ENCODE measurements around the gene ACOX3. TPM values are rescaled to one million over a fixed set of nuclear protein-coding genes. Genes with fewer than 3 reads are reported as not detected.

The ACOX3 gene
- total and polyA plus RNA-seq, 9 of the 15 experiments (the other 6 are each of a cell fraction or from before 2014, with no cell fraction given), result 0.68 to 7.3 (median 3.7) TPM

GRCh38 chr4:8477095-8477635 lies 36.6 kb upstream of the ACOX3 start:
- H3K27ac ChIP-seq (ENCODE audit: extremely low read depth, low read depth, low read length), result no peak overlapping the region
- ATAC-seq (no peak), DNase-seq (ENCODE audit: extremely low read depth in 1 of 4, low spot score in 3 of 4) (no peak), FAIRE-seq (no peak)
- no peak overlapping the region for H3K4me3 ChIP-seq
- no peaks in the 10 kb centered on the region for H4K20me1 ChIP-seq (replicated peaks; ENCODE audit: control insufficient read depth, insufficient read depth, low read length)
- peaks cover 24% of the 10 kb centered on the region; the same call in 1 of the 3 replicates for H3K36me3 ChIP-seq (ENCODE audit: control insufficient read depth, insufficient read depth, low read length)
- intact Hi-C loops (cut with micrococcal nuclease) (no loop called here), in situ Hi-C loops (cut with MboI) (loop anchor here (5.0 kb wide), 1 partner anchor 80 kb away; no protein-coding TSS in a partner anchor)
- H3K27me3 ChIP-seq (ENCODE audit: control insufficient read depth in 2 of 2, insufficient read depth in 2 of 2, low read length in 2 of 2), result no peaks in the 10 kb centered on the region
- no peak overlapping the region for H3K4me2 ChIP-seq (ENCODE audit: insufficient read depth, low read length)
- TF ChIP-seq ZNF143 (CRISPR knock-in tag; IDR thresholded peaks at IDR 0.05), result no peak
- TF ChIP-seq ZNF512 (tag; IDR thresholded peaks at IDR 0.05), result no peak
- TF ChIP-seq CAMTA2 (CRISPR knock-in tag; conservative IDR thresholded peaks at IDR 0.05), result no peak
- TF ChIP-seq HES1 (IDR thresholded peaks at IDR 0.05; ENCODE audit: low read depth), result no peak
- no peak for TF ChIP-seq MIER1 (IDR thresholded peaks at IDR 0.05; ENCODE audit: low read depth)
- no peak for TF ChIP-seq HDAC1 (IDR thresholded peaks at IDR 0.05)
- no peak for TF ChIP-seq DIDO1 (tag; IDR thresholded peaks at IDR 0.05; ENCODE audit: low read depth)
- no peak for TF ChIP-seq YBX1 (IDR thresholded peaks at IDR 0.05)
- TF ChIP-seq HINFP (tag; conservative IDR thresholded peaks at IDR 0.05; ENCODE audit: low read depth), result no peak
- TF ChIP-seq HDAC8 (tag; IDR thresholded peaks at IDR 0.05), result no peak
- TF ChIP-seq THAP12 (CRISPR knock-in tag; IDR thresholded peaks at IDR 0.05), result no peak
- no peak for TF ChIP-seq PHF8 (IDR thresholded peaks at IDR 0.05; ENCODE audit: borderline replicate concordance, low read length)
- TF ChIP-seq PTRF (tag; IDR thresholded peaks at IDR 0.05), result no peak
- no peak for TF ChIP-seq ZNF830 (CRISPR knock-in tag; IDR thresholded peaks at IDR 0.05)
- TF ChIP-seq RBM39 (optimal IDR thresholded peaks at IDR 0.05; ENCODE audit: low read depth, low read length), result no peak
- no peak for TF ChIP-seq BCL6 (CRISPR knock-in tag; IDR thresholded peaks at IDR 0.05)
- no peak for TF ChIP-seq ILK (tag; IDR thresholded peaks at IDR 0.05; ENCODE audit: borderline replicate concordance, low read depth)
- no peak for TF ChIP-seq U2AF1 (optimal IDR thresholded peaks at IDR 0.05; ENCODE audit: low read depth, low read length)
- H3K4me1 ChIP-seq (replicated peaks in 1 of 2; ENCODE audit: control insufficient read depth in 2 of 2, insufficient read depth in 2 of 2, low read length in 2 of 2), result peaks cover 26 to 47% of the 10 kb centered on the region in 2 experiments
- H3K9me1 ChIP-seq (ENCODE audit: control insufficient read depth, insufficient read depth, low read length), result no peaks in the 10 kb centered on the region
- peak overlapping the region in 1 of 2 experiments; percentile 45; a peak in 2 of 4 replicates for H3K9ac ChIP-seq (ENCODE audit: insufficient read depth in 1 of 2, low read depth in 2 of 2, low read length in 2 of 2)
- BruUV-seq (replicated peaks), result no TSS peak
- H3K9me3 ChIP-seq (replicated peaks; ENCODE audit: control insufficient read depth, insufficient read depth, low read depth, low read length), result no peaks in the 10 kb centered on the region
- WGBS (ENCODE audit: insufficient coverage, low coverage, missing lambda C conversion rate), result 91% methylated on average over 14 of the region's 16 CpGs
- POLR2A ChIA-PET, result interaction anchor here (0.6 to 1.3 kb wide), 2 partner anchors 45 to 128 kb away, joined by 3 read pairs; no protein-coding TSS in a partner anchor
- CTCF ChIA-PET (ENCODE audit: low intra/inter-chr PET ratio), result no interaction called here
- H2AFZ ChIP-seq (ENCODE audit: low read depth, low read length), result no peak overlapping the region
- H3K79me2 ChIP-seq (ENCODE audit: control insufficient read depth, insufficient read depth, low read length), result no peaks in the 10 kb centered on the region

Data from K562 (cell line).